ENCODE measurements around the gene UBAP1L.

The UBAP1L gene

DNA sequence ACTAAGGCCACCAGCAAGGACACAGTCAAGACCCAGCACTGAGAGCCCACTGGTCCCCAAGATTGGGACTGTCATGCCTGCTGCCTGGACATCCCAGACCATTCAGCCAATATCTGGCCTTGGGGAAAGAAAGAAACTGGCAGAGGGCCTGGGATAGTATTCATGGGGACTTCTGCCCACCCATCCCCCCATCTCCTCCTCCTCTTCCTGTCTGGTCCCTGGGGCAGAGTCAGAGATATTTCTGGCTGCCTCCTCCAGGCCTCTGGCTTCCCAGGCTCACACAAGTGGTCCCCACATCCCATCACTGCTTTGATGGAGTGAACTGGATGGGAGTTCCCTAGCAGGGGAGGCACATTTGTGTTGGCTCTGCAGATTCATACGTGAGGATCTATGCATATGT is 43.0 kb downstream of the UBAP1L start:
- DNase-seq (ENCODE audit: extremely low spot score), result no peak
- ChIA-PET CTCF (interaction anchor here (1.2 to 10.5 kb wide), 3 partner anchors 19 to 341 kb away, joined by 3 to 72 read pairs (median 3); no protein-coding TSS in a partner anchor), POLR2A (no interaction called here)
- no peak for TF ChIP-seq CTCF (IDR thresholded peaks at IDR 0.05; ENCODE audit: control extremely low read depth, extremely low read depth, low read depth, missing control alignments)

GRCh38 chr15:65071381-65071811 is 43.6 kb downstream of the UBAP1L start:
- DNase-seq (ENCODE audit: extremely low spot score), result no peak
- no peak for TF ChIP-seq CTCF (IDR thresholded peaks at IDR 0.05; ENCODE audit: control extremely low read depth, extremely low read depth, low read depth, missing control alignments)
- POLR2A ChIA-PET, result no interaction called here
- CTCF ChIA-PET, result interaction anchor here (0.8 to 10.5 kb wide), 3 partner anchors 9 to 37 kb away, joined by 3 to 72 read pairs (median 4); no protein-coding TSS in a partner anchor

- ChIA-PET CTCF (interaction anchor here (1.0 to 10.5 kb wide), 7 partner anchors 8 to 59 kb away, joined by 3 to 72 read pairs (median 7); partner anchors contain the start of gene KBTBD13), POLR2A (no interaction called here)
- no peak for DNase-seq (ENCODE audit: extremely low spot score)
Observed at GRCh38 chr15:65069779-65070546, 45.0 kb downstream of the UBAP1L start.

DNA sequence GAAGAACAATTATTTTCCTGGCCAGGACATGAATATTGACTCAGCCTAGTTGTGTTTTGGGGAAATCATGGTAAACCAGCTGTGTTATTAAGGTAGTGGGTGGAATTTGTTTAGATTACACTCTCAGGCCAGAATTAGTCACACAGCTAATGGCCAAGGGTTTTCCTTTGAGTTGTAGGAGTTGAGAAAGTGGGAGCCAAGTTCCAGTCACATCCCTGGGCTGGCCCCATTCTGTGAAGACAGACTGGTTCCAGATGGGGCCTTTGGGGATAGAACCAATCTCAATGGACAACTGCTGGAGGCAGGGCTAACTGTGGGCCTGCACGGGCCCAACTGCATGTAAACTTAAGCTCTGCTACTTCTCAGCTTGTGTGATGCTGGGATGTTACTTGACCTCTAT is 45.8 kb downstream of the UBAP1L start:
- CTCF ChIA-PET, result interaction anchor here (1.0 to 10.5 kb wide), 9 partner anchors 8 to 316 kb away, joined by 3 to 72 read pairs (median 6); partner anchors contain the start of gene KBTBD13
- TF ChIP-seq CTCF (IDR thresholded peaks at IDR 0.05; ENCODE audit: control extremely low read depth, extremely low read depth, low read depth, missing control alignments), result no peak
- POLR2A ChIA-PET, result no interaction called here
- no peak for DNase-seq (ENCODE audit: extremely low spot score)

More at GRCh38 chr15:65069779-65070546, 45.0 kb downstream of the UBAP1L start:
- TF ChIP-seq CTCF (IDR thresholded peaks at IDR 0.05; ENCODE audit: control extremely low read depth, extremely low read depth, low read depth, missing control alignments), result no peak

DNA sequence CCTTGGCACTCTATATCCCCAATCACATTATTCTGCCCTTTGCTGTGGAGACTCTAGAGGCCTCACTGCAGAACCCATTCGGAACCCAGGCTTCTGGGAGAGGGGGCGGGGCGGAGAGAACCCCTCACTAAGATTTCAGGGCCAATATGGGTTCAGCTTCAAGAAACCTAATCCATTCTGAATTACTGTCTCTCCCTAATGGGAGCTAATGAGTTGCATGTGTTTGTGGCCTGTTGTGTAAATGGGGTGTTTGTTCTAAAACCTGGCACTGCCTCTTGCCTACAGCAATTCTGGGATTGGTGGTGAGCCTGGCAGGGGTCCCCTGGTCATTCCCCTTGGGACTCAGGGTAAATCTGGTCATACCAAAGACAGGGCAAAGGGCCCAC is 46.6 kb downstream of the UBAP1L start:
- no peak for TF ChIP-seq CTCF (IDR thresholded peaks at IDR 0.05; ENCODE audit: control extremely low read depth, extremely low read depth, low read depth, missing control alignments)
- ChIA-PET CTCF (interaction anchor here (1.0 to 10.5 kb wide), 6 partner anchors 9 to 337 kb away, joined by 3 to 72 read pairs (median 6); partner anchors contain the start of gene KBTBD13), POLR2A (interaction anchor here (0.6 kb wide), 1 partner anchor 264 kb away, joined by 5 read pairs; no protein-coding TSS in a partner anchor)
- no peak for DNase-seq (ENCODE audit: extremely low spot score)

GRCh38 chr15:65067645-65068402 is 47.2 kb downstream of the UBAP1L start, which contains the start of gene RASL12:
TSS of gene RASL12 (minus strand) at chr15:65067991. CDS start at chr15:65067835, 156 bp downstream.
- POLR2A ChIA-PET, result no interaction called here
- DNase-seq (ENCODE audit: extremely low spot score), result no peak
- TF ChIP-seq CTCF (IDR thresholded peaks at IDR 0.05; ENCODE audit: control extremely low read depth, extremely low read depth, low read depth, missing control alignments), result no peak
- CTCF ChIA-PET, result interaction anchor here (1.0 to 10.5 kb wide), 6 partner anchors 10 to 337 kb away, joined by 3 to 72 read pairs (median 5); partner anchors contain the start of gene KBTBD13
